ENCODE results near the gene LAMB2. TPM values are rescaled to one million over a fixed set of nuclear protein-coding genes. Genes with fewer than 3 reads are reported as not detected.

Gene LAMB2
- total and polyA plus RNA-seq, 9 donors = 408 to 681 (median 491) TPM

- Histone ChIP-seq H3K36me3 (no peaks in the 10 kb centered on the region), H3K4me3 (no peak overlapping the region), H3K27ac (no peak overlapping the region), H3K4me1 (ENCODE audit: insufficient read depth) (peaks cover 14% of the 10 kb centered on the region), H3K27me3 (no peaks in the 10 kb centered on the region), H3K9me3 (no peaks in the 10 kb centered on the region)
- 79 to 88% (median 80%) methylated on average over 8 of the region's 8 CpGs for WGBS, 3 donors
- intact Hi-C loops (cut with DNase I) = loop anchor here in 3 of 4 donors (10.0 kb wide), 2 partner anchors 99 to 269 kb away; partner anchors contain the start of gene C3orf62 (in 1 of the 3)
- DNase-seq = no peak
- TF ChIP-seq CTCF (IDR thresholded peaks at IDR 0.05) = no peak
- no peak for TF ChIP-seq EP300 (IDR thresholded peaks at IDR 0.05)
- TF ChIP-seq POLR2A (IDR thresholded peaks at IDR 0.05) = no peak
These were observed 42.7 kb upstream of the LAMB2 start for GRCh38 chr3:49175530-49175929.

GRCh38 chr3:49174397-49174985, 41.6 kb upstream of the LAMB2 start:
- H3K27me3 ChIP-seq = no peaks in the 10 kb centered on the region
- no peak overlapping the region for H3K4me3 ChIP-seq
- DNase-seq = no peak
- peak overlapping the region; percentile 35 to 89 for H3K27ac ChIP-seq
- intact Hi-C loops (cut with DNase I) = loop anchor here (5.0 to 10.0 kb wide), 4 partner anchors 100 to 270 kb away; partner anchors contain the start of genes C3orf62 (in 4 of the 4) and USP4 (in 1 of the 4)
- H3K9me3 ChIP-seq = no peaks in the 10 kb centered on the region
- peaks cover 14% of the 10 kb centered on the region for H3K4me1 ChIP-seq (ENCODE audit: insufficient read depth)
- TF ChIP-seq EP300 (IDR thresholded peaks at IDR 0.05) (no peak), POLR2A (IDR thresholded peaks at IDR 0.05) (no peak), CTCF (IDR thresholded peaks at IDR 0.05) (no peak)
- WGBS, 3 donors = 85 to 97% (median 92%) methylated on average over 9 of the region's 9 CpGs
- H3K36me3 ChIP-seq = no peaks in the 10 kb centered on the region

DNA sequence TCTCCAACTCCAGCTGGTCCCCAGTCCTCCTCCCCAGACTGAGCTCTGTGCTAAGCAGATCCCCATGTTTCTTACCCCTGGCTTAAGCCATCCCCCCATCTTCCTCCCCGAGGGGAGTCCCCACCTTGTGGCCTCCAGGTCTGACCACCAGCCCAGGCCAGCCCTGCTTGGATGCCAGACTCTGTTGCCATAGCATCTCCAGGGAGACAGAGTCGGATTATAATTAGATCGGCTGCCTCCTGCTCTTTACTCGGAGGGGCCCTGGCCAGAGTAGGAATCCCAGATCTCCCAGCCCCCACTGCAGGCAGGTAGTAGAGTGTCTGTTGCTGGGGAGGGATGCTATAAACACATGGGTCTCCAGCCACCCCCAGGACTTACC, 40.9 kb upstream of the LAMB2 start:
- 7 to 10% (median 8%) methylated on average over 4 of the region's 4 CpGs for WGBS, 3 donors
- Histone ChIP-seq H3K27ac (peak overlapping the region; percentile 75 to 89), H3K9me3 (no peaks in the 10 kb centered on the region), H3K36me3 (no peaks in the 10 kb centered on the region), H3K27me3 (no peaks in the 10 kb centered on the region), H3K4me1 (ENCODE audit: insufficient read depth) (peaks cover 14% of the 10 kb centered on the region), H3K4me3 (peak overlapping the region; percentile 19)
- intact Hi-C loops (cut with DNase I) = loop anchor here (5.0 to 10.0 kb wide), 4 partner anchors 101 to 271 kb away; partner anchors contain the start of genes C3orf62 (in 4 of the 4) and USP4 (in 1 of the 4)
- TF ChIP-seq EP300 (IDR thresholded peaks at IDR 0.05) = no peak
- TF ChIP-seq CTCF (IDR thresholded peaks at IDR 0.05) = no peak
- TF ChIP-seq POLR2A (IDR thresholded peaks at IDR 0.05) = no peak
- peak in 1 of 5 donors; percentile 51 for DNase-seq

DNA sequence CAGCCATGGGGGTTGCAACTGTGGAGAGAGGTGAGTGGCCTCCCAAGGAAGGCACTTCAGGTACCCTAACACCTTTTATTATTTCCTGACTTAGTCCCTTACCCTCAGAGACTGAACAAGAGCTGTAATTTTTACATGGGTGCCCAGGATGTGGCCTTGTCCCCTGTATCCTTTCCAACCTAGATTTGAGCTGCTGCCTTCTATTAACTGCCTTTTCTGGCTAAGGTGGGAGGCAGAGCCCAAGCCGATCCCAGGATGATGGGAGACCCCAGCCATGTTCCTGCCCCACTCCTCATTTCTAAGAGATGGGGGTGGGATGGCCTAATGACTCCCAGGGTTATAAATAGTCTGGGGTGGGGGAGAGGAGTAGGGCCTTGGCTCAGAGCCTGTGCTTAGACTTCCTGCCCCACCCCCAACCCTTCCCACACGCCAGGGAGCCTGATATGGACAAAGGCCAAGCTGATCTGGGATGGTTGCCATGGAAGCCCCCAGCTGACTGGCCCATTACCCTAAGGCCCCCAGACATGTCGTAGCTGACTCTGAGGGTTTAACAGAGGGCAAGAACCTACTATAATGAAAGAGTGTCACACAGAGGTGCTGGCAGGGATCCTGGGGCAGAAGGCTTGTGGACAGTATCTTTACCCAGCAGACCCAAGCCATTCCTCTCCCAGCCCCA, 40.4 kb upstream of the LAMB2 start:
- TF ChIP-seq CTCF (IDR thresholded peaks at IDR 0.05) = no peak
- no peak for TF ChIP-seq POLR2A (IDR thresholded peaks at IDR 0.05)
- no peak for TF ChIP-seq EP300 (IDR thresholded peaks at IDR 0.05)
- intact Hi-C loops (cut with DNase I) = loop anchor here (5.0 to 10.0 kb wide), 4 partner anchors 102 to 272 kb away; partner anchors contain the start of genes C3orf62 (in 4 of the 4) and USP4 (in 1 of the 4)
- no peaks in the 10 kb centered on the region for H3K9me3 ChIP-seq
- H3K4me3 ChIP-seq = peak overlapping the region; percentile 72
- WGBS, 3 donors = 0 to 4% (median 3%) methylated on average over 3 of the region's 3 CpGs
- DNase-seq = peak; percentile 78 to 87 (median 86)
- no peaks in the 10 kb centered on the region for H3K36me3 ChIP-seq
- no peaks in the 10 kb centered on the region for H3K27me3 ChIP-seq
- peaks cover 14% of the 10 kb centered on the region for H3K4me1 ChIP-seq (ENCODE audit: insufficient read depth)
- peak overlapping the region; percentile 75 to 89 for H3K27ac ChIP-seq
